Neural crest cell (in vitro differentiated cells): ENCODE data around the gene ADARB1. TPM values are rescaled to one million over a fixed set of nuclear protein-coding genes. Genes with fewer than 3 reads are reported as not detected.

Source experiments
- DNase-seq: peaks from one replicate; pipeline ENCODE4 v3.0.0; 2021; ENCODE audit warnings: low read depth, mixed read lengths, low spot score
- H3K27ac Mint-ChIP-seq: one replicate; pipeline ENCODE4 v1.8.0; 2021; ENCODE audit warnings: mild to moderate bottlenecking, mixed read lengths; ENCODE audit not compliant: unreplicated experiment
- H3K27me3 Mint-ChIP-seq: 2 replicates; pipeline ENCODE4 v1.8.0; 2021; ENCODE audit warnings: low read depth, mild to moderate bottlenecking, mixed read lengths
- H3K36me3 Mint-ChIP-seq: 2 replicates; pipeline ENCODE4 v1.8.0; 2021; ENCODE audit warnings: low read depth, mild to moderate bottlenecking, mixed read lengths
- H3K4me1 Mint-ChIP-seq: 2 replicates; pipeline ENCODE4 v1.8.0; 2021; ENCODE audit warnings: mixed read lengths
- H3K4me3 Mint-ChIP-seq: one replicate; pipeline ENCODE4 v1.8.0; 2021; ENCODE audit warnings: mild to moderate bottlenecking, mixed read lengths
- H3K9me3 Mint-ChIP-seq: 2 replicates; pipeline ENCODE4 v1.8.0; 2021; ENCODE audit warnings: mixed read lengths
- CTCF ChIP-seq: fragments of 200-600 bp; sonication (generic); conservative IDR thresholded peaks from 2 replicates; pipeline ENCODE4 v1.5.0; 2021; ENCODE audit warnings: antibody characterized with exemption, mild to moderate bottlenecking
- total RNA-seq: library from RNA; stranded (reverse); gene quantifications from 2 replicates; pipeline ENCODE4 v1.2.1, GENCODE V29; 2021

Gene ADARB1
- total RNA-seq, 1 donor from 2014 or later, result 21.0 TPM

DNA sequence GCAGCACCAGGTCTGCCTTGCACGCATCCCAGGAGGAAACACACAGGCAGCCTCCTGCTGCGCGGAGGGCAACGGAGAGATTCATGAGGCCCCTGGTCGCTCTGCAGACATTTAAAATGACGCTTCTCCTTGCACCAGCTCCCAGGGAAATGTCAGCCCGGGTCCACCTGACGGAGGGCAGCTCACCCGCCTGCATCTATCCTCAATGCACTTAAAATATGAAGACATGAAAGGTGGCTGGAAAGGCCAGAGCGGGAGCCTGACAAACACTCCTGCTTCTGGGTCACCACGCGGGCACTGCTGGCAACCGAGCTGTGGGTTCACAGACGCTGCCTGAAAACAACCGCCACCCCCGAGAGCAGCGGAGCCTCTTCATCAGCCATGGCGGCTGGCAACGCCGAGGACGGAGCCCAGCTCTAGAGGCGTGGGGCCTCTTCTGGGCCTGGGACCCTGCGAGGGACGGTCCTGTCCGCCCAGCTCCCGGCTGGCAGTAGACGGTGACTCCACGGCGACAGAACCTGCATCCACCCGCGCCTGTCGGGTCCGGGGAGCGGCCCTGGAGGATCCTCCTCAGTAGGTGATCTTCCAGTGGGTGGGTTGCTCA lies 190.6 kb downstream of the ADARB1 start:
- H3K27ac Mint-ChIP-seq, result no peak overlapping the region
- no peaks in the 10 kb centered on the region for H3K27me3 Mint-ChIP-seq
- H3K36me3 Mint-ChIP-seq, result peaks cover 13% of the 10 kb centered on the region
- no peaks in the 10 kb centered on the region for H3K4me1 Mint-ChIP-seq
- no peak for TF ChIP-seq CTCF
- H3K9me3 Mint-ChIP-seq, result no peaks in the 10 kb centered on the region
- H3K4me3 Mint-ChIP-seq, result no peak overlapping the region
- DNase-seq, result no peak

DNA sequence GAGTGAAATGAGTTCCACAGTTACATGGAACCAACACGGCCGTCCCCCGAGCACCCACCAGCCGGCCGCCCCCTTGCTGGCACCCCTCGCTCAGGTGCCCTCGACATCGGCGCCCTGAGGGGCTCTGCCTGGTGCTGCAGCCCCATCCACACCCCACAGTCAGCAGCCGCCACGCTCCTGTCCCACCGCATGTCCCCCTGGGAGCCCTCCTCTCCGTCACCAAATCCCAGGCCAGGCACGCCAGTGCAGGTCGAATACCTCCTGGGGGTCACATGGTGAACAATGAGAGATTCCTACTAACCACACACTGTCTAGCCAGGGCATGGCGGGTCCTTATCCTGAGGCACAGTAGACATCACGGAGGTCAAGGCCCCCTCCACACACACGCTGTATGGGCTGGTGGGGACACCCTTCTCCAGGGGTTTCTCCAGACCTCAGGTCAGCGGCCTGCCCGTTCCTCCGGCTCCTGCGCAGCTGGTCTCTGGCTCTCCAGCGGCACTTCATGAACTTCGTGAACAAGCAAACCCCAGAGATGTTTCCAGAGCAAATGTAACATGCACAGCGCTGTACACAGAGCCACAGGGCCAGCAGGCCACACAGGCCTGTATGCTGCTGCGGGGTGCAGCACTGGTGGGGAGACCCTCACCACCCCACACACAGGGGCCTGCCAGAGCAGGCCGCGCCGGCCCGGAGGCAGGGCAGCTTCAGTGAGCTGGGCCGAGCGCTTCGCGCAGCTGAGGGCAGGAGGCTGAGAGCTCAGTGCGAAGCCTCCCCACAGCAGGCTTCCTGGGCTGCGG lies 191.5 kb downstream of the ADARB1 start:
- Mint-ChIP-seq H3K9me3 (no peaks in the 10 kb centered on the region), H3K27me3 (no peaks in the 10 kb centered on the region), H3K4me3 (no peak overlapping the region), H3K4me1 (no peaks in the 10 kb centered on the region), H3K36me3 (peaks cover 13% of the 10 kb centered on the region), H3K27ac (no peak overlapping the region)
- no peak for DNase-seq
- no peak for TF ChIP-seq CTCF

DNA sequence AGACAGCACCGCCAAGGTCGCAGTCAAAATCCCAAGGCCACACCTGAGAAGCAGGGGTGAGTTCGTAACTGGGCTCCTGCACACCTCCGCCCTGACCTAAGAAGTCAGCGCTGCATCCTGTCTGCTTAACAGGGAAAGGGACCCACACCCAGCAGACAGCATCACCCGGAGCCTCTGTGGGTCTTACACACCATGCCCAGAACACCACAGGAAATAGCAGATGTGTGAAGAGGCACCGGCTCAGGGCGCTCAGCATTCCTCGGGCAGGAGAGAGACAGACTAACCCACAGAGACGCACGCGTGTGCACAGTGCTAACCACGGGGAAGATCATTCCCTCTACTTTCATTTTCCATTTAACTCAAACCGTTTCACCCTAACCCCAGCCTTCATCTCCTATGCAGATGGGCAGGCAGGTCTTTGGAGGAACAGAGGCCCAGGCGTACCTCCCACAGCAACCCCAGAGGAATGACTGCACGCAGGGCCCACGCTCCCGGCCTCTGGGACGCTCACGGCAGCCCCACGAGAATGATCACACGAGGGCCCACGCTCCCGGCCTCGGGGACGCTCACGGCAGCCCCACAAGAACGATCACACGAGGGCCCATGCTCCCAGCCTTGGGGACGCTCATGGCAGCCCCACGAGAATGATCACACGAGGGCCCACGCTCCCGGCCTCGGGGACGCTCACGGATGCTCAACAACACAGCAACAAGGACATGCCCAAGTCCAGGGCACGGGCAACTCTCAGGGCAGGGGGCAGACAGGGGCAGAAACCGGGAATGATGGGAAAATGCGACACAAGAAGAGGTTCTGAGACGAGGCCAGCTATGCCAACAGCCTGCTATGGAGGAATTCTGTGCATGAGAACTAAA lies 192.4 kb downstream of the ADARB1 start:
- peaks cover 13% of the 10 kb centered on the region for H3K36me3 Mint-ChIP-seq
- no peak overlapping the region for H3K27ac Mint-ChIP-seq
- no peak for DNase-seq
- H3K9me3 Mint-ChIP-seq, result no peaks in the 10 kb centered on the region
- H3K4me1 Mint-ChIP-seq, result no peaks in the 10 kb centered on the region
- no peak for TF ChIP-seq CTCF
- H3K27me3 Mint-ChIP-seq, result no peaks in the 10 kb centered on the region
- H3K4me3 Mint-ChIP-seq, result no peak overlapping the region

GRCh38 chr21:45267390-45267760 lies 193.0 kb downstream of the ADARB1 start:
- Mint-ChIP-seq H3K9me3 (no peaks in the 10 kb centered on the region), H3K27ac (no peak overlapping the region), H3K4me1 (no peaks in the 10 kb centered on the region), H3K27me3 (no peaks in the 10 kb centered on the region), H3K36me3 (peaks cover 13% of the 10 kb centered on the region), H3K4me3 (no peak overlapping the region)
- DNase-seq, result no peak
- no peak for TF ChIP-seq CTCF

DNA sequence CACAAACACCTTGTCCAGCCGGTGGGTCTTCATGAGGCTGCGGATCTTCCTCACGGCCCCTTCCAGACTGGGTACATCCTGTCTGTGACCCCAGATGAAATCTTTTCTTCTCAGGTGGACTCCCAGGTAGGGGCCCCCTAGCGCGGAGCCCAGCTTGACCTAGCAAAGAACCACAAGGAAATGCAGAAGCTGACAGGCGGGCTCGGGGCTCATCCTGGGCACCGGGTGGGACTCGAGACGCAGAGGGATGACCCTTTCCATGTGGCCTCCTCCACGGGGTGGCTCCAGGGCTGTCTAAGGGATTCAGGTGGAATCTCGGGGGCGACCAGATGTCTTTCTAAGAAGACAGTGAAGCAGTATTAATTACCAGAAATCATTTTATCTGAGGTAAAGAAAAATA lies 195.5 kb downstream of the ADARB1 start:
- no peak for DNase-seq
- peaks cover 13% of the 10 kb centered on the region for H3K36me3 Mint-ChIP-seq
- H3K9me3 Mint-ChIP-seq, result no peaks in the 10 kb centered on the region
- H3K27ac Mint-ChIP-seq, result no peak overlapping the region
- no peaks in the 10 kb centered on the region for H3K4me1 Mint-ChIP-seq
- no peaks in the 10 kb centered on the region for H3K27me3 Mint-ChIP-seq
- H3K4me3 Mint-ChIP-seq, result no peak overlapping the region
- no peak for TF ChIP-seq CTCF
